GM12891 (cell line): ENCODE measurements around the gene RANBP10.

Experiments
- DNase-seq: peaks from one replicate; pipeline ENCODE4 v3.0.0; 2011; ENCODE audit warnings: low spot score; ENCODE audit not compliant: insufficient read length
- FAIRE-seq: peaks from 2 replicates; lab custom pipeline; 2011; peaks lifted over from hg19 to GRCh38; lab: Jason Lieb, UNC
- PAX5 ChIP-seq: IDR thresholded peaks from 2 replicates; pipeline ENCODE4 v1.6.1; 2011; ENCODE audit warnings: low read length, moderate library complexity, mild to moderate bottlenecking; ENCODE audit not compliant: insufficient read depth, severe bottlenecking
- POLR2A ChIP-seq: IDR thresholded peaks from 2 replicates; pipeline ENCODE4 v1.6.1; 2011; ENCODE audit warnings: low read depth, low read length, control low read depth
- POLR2AphosphoS5 ChIP-seq: IDR thresholded peaks from 2 replicates; pipeline ENCODE4 v1.6.1; 2011; ENCODE audit warnings: low read depth, low read length, control low read depth
- POU2F2 ChIP-seq: IDR thresholded peaks from 2 replicates; pipeline ENCODE4 v1.6.1; 2011; ENCODE audit warnings: low read depth, mild to moderate bottlenecking, control low read depth, low read length, moderate library complexity
- SPI1 ChIP-seq: IDR thresholded peaks from 2 replicates; pipeline ENCODE4 v1.6.1; 2011; ENCODE audit warnings: low read depth, low read length, control low read depth
- TAF1 ChIP-seq: IDR thresholded peaks from 2 replicates; pipeline ENCODE4 v1.6.1; 2011; ENCODE audit warnings: low read depth, low read length, control low read depth

The RANBP10 gene

GRCh38 chr16:67782567-67783352 is 23.6 kb downstream of the RANBP10 start:
- TF ChIP-seq PAX5 (no peak), POLR2A (no peak), TAF1 (no peak)
- no peak for FAIRE-seq
- DNase-seq, result no peak

DNA sequence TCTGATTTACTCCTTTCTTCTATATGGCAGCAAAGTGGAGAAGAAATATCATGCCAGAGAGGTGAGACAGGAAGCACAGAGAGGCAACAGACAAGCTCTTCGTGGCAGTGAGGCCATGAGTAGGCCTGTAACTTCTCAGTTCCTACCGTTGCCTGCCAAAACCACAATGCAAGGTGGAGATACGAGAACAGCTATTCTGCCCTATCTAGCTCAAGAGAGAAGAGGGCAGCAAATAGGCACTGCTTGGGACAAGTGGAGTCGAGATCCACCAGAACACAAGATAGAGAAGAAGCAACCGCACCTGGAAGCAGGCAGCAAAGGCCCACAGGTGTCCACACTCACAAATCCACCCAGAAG is 24.8 kb downstream of the RANBP10 start:
- FAIRE-seq, result peak; percentile 91
- TF ChIP-seq PAX5 (no peak), SPI1 (peak; percentile 56), POLR2AphosphoS5 (no peak)
- DNase-seq, result peak; percentile 41

DNA sequence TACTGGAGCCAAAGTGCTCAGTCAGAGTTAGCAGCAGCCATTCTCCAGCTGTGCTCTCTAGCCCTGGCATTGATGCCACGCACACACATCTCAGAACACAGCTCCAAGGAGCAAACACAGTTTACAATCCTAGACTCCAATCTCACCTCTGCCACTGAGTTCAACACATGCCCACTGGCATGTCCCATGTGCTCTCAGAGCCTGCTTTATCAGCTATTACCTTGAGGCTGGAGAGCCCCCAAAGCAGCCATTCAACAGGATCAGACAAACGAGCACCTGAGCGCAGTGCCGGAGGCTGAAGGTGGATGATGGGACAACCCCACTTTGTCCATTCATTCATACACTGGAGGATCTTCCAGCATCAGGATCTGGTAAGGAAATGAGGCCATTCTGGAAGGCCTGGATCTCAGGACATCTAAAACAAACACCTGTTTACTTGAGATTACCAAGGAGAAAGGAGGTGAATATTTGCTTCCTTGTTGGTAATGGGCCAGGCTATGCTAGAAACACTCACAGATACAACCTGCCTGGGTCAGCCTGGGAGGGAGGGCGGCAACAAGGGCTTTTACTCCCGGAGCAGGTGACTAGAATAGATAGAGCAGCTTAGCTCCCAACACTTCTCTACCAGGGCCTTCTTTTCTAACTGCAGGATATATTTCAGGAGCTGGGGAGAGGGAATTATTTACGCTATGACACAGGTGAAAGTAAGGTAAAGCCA is 25.4 kb downstream of the RANBP10 start:
- TF ChIP-seq POU2F2, result no peak
- TF ChIP-seq POLR2AphosphoS5, result no peak
- TF ChIP-seq PAX5, result no peak
- no peak for TF ChIP-seq POLR2A
- no peak for TF ChIP-seq TAF1
- no peak for TF ChIP-seq SPI1
- FAIRE-seq (no peak), DNase-seq (no peak)

- FAIRE-seq (no peak), DNase-seq (no peak)
- TF ChIP-seq TAF1 (no peak), SPI1 (no peak), POU2F2 (no peak), POLR2A (no peak), POLR2AphosphoS5 (no peak), PAX5 (no peak)
Observed at GRCh38 chr16:67779256-67780014, 26.9 kb downstream of the RANBP10 start.

- DNase-seq, result no peak
- no peak for TF ChIP-seq POLR2AphosphoS5
- TF ChIP-seq POLR2A, result no peak
- no peak for TF ChIP-seq TAF1
- no peak for TF ChIP-seq POU2F2
- TF ChIP-seq PAX5, result no peak
- TF ChIP-seq SPI1, result no peak
- FAIRE-seq, result no peak
Observed at GRCh38 chr16:67775273-67775672, 31.1 kb downstream of the RANBP10 start.

GRCh38 chr16:67774457-67774853 is 31.9 kb downstream of the RANBP10 start:
- FAIRE-seq (no peak), DNase-seq (no peak)
- TF ChIP-seq PAX5 (no peak), POLR2AphosphoS5 (no peak), SPI1 (no peak), POLR2A (no peak), POU2F2 (no peak)

- TF ChIP-seq POLR2A (no peak), SPI1 (no peak), POU2F2 (no peak), POLR2AphosphoS5 (no peak), PAX5 (no peak), TAF1 (no peak)
- no peak for DNase-seq
- no peak for FAIRE-seq
Observed at GRCh38 chr16:67773569-67774456, 32.5 kb downstream of the RANBP10 start.

GRCh38 chr16:67773099-67773498 is 33.3 kb downstream of the RANBP10 start:
- FAIRE-seq (no peak), DNase-seq (no peak)
- TF ChIP-seq SPI1 (no peak), POU2F2 (no peak), POLR2AphosphoS5 (no peak), TAF1 (no peak), PAX5 (no peak), POLR2A (no peak)

- DNase-seq (no peak), FAIRE-seq (no peak)
- no peak for TF ChIP-seq SPI1
- no peak for TF ChIP-seq POLR2AphosphoS5
- no peak for TF ChIP-seq POU2F2
- TF ChIP-seq TAF1, result no peak
- TF ChIP-seq PAX5, result no peak
- TF ChIP-seq POLR2A, result no peak
Observed at GRCh38 chr16:67770346-67770991, 35.9 kb downstream of the RANBP10 start.
